Suppressor macrophage treated with lipopolysaccharide for 1 hour (primary cell): ENCODE results near the gene EPS8.

Source experiments
- DNase-seq, 3 donors: peaks; one replicate each; pipeline ENCODE4 v3.0.0-alpha.2; 2020 to 2022

The EPS8 gene

GRCh38 chr12:15688202-15688736, 100.9 kb downstream of the EPS8 start:
- DNase-seq = peak; percentile 59 to 61 (median 60)

- DNase-seq = no peak
Observed at GRCh38 chr12:15687583-15687982, 101.6 kb downstream of the EPS8 start.

- no peak for DNase-seq
Observed at GRCh38 chr12:15684896-15685658, 104.1 kb downstream of the EPS8 start.

DNA sequence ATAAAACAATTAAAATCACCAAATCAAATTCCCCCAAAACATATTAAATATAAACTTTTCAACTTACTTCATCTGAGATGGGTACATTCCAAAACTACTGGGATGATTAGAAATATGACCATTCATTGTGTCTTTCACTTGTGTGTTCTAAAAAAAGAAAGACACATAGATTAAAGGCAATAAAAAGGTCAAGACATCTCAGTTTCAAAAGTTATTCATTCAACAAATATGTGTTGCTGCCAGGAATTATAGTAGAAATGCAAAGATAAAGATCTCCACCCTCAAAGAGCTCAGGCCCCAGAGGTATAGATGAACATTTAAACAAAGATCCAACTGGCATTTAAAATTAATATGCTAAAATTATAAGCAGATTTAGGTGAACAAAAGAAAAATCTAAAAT, 106.4 kb downstream of the EPS8 start:
- no peak for DNase-seq

DNA sequence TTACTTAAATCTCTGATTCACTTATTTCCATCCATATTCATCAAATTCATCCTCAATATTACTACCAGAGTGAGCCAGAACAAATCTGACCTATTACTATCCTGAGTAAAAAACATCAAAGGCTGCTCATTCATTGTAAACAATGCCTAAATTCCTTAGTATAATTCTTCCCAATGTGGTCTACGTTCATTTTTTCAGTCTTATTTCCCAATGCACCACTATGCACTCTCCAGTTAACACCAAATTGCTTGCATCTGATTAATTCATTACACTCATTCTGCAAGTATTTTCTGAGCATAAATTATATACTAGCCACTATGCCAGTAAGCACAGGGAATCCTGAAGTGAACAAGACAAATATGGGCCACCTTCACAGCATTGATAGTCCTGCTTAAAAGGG, 110.0 kb downstream of the EPS8 start:
- no peak for DNase-seq

- no peak for DNase-seq
Observed at GRCh38 chr12:15677726-15678201, 111.4 kb downstream of the EPS8 start.

- no peak for DNase-seq
Observed at GRCh38 chr12:15677228-15677627, 112.0 kb downstream of the EPS8 start.

DNA sequence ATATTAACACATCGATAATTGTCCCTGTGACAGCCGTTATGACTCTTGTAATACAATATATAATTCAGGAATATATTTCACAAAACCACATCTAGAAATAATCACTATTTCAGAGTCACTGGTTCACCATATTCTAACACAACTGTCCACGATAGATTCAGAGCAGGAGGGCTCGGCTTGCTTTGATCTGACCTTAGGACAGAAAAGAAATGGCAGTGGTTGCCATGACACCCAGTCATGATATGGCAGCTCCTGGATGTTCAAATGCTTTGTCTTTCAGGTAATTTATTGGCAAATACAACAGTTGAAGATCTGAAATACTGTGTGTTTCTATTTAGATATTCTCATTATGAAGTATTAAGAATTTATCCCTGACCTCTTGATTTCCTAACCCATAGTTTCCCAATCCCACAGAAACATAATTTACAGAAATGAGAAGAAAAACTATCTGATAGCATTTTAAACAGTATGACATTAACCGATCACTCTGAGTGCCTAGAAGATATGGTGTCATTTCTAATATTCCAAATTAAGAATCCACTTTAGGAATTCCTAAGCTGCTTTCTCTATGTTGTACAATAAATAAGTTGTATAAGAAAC, 116.4 kb downstream of the EPS8 start:
- peak in 1 of 3 donors; percentile 19 for DNase-seq

GRCh38 chr12:15670756-15671155, 118.4 kb downstream of the EPS8 start:
- DNase-seq = no peak

DNA sequence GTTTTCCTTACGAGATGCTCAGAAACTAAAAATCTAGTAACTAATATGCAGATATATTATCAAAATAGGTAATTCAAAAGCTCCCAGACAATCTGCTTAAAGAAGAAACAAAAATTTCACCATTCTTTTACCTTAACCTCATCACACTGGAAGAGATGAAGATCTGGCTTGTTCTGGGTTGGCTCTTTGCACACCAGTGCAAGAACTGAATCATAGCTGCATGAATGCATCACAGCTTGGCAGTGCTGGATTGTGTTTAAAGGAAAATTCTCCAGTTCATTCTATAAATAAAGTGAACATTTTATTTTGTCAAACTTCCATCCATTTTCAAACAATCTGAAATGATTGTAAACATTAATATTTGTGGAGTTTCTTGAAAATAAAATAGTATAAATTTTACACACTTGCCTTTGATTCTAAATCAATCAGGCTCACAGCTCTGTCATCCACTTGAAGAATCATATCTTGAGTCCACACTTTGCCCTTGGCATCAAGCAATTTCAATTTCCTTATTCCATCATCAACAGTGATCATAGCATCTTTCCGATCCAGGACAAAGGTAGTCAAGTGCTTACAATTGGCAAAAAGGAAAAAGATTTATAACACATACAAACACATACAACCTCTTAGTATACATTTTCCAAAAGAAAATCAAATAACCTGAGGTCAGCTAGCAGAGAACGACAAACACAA, 119.8 kb downstream of the EPS8 start:
- no peak for DNase-seq

- no peak for DNase-seq
Observed at GRCh38 chr12:15664491-15664890, 124.7 kb downstream of the EPS8 start.

DNA sequence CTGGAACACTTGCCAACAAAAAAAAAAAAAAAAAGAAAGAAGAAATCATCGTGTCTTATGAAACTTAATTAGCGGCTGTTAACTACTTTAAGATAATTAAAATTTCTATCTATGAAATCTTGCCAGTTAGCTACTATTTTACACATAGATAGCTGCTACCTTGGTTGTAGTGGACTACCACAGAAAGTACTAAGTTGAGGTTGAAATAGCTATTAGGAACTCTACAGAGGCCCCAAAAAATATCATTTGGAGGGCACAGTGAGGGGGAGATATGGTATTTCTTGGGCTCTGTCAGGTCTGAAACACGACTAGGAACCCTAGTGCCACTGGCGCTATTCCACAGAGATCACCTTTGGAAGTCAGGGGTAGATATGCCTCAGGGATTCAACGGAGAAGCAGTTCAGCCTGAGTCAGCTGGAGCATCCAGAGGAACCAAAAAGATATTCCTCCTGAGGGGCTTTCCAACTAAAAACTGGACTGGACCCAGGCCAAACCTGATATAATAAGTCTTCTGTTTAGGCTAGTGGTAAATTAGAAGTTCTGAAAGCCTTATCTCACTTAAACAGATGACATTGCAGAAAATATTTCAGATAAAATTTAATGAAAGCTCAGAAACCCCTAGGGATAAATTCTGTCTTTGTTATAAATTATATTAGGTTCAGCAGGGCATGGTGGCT, 126.1 kb downstream of the EPS8 start:
- no peak for DNase-seq

DNA sequence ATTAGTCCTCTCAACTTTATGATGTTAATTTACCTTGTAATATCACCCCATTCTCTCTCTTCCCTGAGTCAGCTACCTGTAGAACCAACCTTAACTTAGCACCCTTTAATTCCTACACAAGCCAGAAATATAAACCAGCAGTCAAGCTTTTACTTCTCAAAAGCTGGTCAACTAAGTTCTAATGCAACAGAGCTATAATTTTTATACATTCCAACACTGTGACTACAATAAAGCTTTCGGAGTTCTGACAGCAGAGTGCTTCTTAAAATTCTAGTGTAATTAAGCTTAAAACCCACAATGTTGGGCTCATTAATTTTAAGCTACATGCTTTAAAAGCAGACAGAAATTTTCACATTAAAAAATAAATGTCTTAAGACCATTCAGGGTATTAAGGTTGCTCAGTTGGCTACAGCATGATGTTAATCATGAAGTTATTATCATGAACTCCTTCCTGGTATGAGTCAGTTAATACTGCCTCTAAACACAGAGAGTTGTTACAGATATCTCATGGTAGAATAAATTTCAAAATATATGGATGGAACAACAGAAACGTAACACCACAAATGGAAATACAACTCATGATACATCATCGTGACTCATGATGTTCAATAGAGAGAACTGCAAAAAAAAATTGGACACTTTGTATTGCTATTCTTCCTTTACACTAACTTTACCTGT, 126.7 kb downstream of the EPS8 start:
- peak in 2 of 3 donors; percentile 22 to 37 for DNase-seq

GRCh38 chr12:15651371-15651770, 137.8 kb downstream of the EPS8 start:
- DNase-seq = peak in 1 of 3 donors; percentile 6

GRCh38 chr12:15650399-15651128, 138.6 kb downstream of the EPS8 start:
- DNase-seq = peak in 1 of 3 donors; percentile 2

DNA sequence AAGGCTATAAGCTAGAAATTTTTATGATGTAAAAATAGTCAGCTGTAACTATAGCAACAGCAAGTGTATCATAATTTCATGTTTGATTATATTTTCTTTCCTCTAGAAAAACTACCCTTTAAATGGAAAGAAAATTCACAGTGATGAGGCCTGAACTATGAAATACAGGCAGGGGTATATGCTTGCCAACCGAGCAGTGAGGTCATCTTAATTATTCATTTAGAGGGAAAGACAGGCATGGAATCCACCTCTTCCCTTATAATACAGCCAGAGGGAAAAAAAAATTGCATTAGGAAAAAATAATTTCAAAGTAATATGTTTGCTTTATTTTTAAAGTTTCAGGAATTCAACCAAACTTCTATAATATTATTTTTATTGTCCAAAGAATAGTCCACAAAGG, 139.8 kb downstream of the EPS8 start:
- DNase-seq = peak in 1 of 3 donors; percentile 17

DNA sequence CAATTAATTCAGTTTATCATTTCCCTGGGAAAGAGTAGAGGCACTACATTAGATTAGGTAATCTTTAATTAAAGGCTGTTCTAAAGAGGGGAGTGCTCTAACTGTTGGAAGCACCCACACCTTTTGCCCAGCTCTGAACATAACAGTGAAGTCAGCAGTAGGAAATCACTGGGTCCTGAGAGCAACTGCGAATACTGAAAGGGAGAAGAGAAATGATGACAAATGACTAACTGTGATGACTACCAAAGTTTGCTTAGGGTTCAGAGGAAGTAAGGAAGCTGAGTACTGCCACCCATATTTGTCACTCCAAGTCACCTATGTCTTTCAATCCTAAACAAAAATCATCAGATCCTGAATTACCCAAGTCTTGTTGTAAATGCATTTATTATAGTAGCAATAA, 140.6 kb downstream of the EPS8 start:
- peak; percentile 48 to 58 (median 57) for DNase-seq

DNA sequence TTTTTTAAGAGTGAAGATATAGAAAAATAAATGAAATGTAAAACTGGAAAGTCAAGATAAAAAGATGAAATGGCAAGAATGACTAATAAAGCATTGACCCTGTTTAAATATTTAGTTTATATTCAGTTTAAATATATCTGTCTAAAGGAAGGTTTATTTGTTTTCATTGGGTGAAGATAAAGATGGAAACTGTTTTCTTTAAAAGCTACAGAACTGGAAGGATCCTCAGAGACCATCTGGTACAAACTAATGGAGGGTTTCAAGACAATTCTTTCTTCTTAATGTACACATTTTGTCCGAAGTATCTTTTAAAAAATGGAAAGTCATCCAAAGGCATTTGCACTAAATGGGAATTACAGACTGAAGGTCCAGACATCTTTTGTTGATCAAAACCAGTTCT, 142.6 kb downstream of the EPS8 start:
- DNase-seq = no peak

DNA sequence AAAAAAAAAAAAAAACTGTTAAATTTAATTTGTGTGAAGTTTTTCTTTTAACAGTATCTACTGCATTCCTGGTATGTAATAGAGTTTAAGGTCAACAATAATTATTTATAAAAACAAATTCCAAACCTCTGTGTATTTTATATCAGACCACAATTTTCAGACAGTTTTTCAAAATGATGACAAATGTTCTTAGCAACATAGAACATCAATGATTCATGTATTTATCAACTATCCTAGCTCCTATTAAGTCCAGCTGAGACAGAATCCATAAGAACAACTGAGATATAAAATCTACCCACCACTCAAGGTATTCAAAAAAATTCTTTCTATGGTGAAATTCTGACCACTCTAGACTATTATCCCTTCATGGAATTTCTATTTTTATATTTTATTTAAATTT, 144.5 kb downstream of the EPS8 start:
- no peak for DNase-seq

DNA sequence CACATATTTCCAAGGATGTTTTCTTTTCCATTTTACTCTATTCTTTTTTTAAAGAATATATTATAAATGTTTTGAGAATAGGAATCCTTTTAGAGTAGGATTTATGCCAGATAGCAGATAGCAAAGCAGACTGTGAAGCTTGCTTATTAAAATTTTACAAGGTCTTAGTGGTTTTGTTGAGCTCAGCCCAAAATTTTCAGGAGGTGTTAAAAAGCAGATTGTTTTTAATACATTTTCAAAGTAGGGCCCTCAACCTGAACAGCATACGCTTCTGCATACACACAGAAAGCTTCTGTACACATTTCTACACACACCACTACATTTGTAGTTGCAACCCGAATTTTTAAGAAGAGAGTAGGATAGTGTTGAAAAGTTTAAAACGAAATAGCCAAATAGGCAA, 151.0 kb downstream of the EPS8 start:
- DNase-seq = no peak

DNA sequence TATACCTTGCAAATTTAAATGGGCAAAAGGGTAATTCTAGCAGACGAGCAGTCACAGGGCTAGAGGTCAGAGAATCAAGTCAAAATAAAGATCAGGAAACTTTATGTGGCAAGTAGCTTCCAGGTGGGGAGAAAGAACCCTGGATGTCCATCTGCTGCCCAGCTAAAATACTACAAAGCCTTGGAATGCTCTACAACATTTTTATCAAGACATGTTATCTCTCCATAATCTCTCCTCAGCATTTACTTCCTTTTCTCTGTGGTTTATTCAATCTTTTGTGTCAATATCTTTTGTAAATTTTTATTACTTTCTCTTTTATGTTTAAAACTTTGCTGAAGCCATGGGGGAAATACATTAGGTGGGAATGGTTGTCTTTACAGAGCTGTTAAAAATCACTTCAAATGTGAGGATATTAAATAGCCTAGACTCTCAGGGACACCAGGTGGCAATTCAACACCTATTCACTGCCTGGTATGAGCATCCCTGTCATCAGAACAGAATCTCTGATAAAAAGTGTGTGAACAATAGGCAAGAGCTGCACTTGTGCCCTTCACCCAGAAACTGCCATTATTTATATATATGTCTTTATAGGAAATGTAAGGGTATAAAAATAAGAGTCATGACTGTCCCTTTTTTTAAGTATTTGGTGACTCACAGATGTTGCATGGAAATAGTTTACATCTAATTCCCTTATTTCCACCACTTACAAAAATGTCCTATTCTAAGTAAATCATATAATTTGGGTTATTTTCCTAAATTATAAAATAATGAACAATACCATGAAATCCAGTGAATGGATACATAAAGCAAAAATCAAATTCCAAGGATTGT, 152.9 kb downstream of the EPS8 start:
- DNase-seq = no peak
